Activated CD8-positive, alpha-beta T cell treated with anti-CD3 and anti-CD28 coated beads, Interleukin-2, amount 10 ng/mL, durations not matched to agents 7 days and 5 days (primary cell): ENCODE results near the gene TBX21. TPM values are rescaled to one million over a fixed set of nuclear protein-coding genes. Genes with fewer than 3 reads are reported as not detected.
"Not testable (repeated sequence)": the region's sequence is repeated elsewhere in the genome, so short reads cannot be mapped to it uniquely, and the experiment has no call there.

Source experiments
- ATAC-seq: fragments of 150-1000 bp; cut with Tn5 transposase; one replicate; pipeline ENCODE4 v1.10.0; 2021; ENCODE audit warnings: moderate library complexity
- CTCF ChIA-PET: fragments of 350-600 bp; sonication (Branson Sonifier 250); formaldehyde crosslinking; loops from one replicate; lab custom pipeline; 2021; ENCODE audit warnings: antibody characterized with exemption; lab: Charles Lee
- POLR2A ChIA-PET: fragments of 350-600 bp; sonication (Branson Sonifier 250); formaldehyde crosslinking; loops from one replicate; lab custom pipeline; 2021; ENCODE audit warnings: antibody characterized with exemption; lab: Charles Lee
- DNase-seq: peaks from one replicate; pipeline ENCODE4 v3.0.0-alpha.2; 2020
- H3K27ac Mint-ChIP-seq: one replicate; pipeline ENCODE4 v1.8.0; 2021; ENCODE audit warnings: mild to moderate bottlenecking, mixed read lengths
- H3K27me3 Mint-ChIP-seq: one replicate; pipeline ENCODE4 v1.8.0; 2021; ENCODE audit warnings: low read depth, mixed read lengths
- H3K36me3 Mint-ChIP-seq: one replicate; pipeline ENCODE4 v1.8.0; 2021; ENCODE audit warnings: low read depth, mixed read lengths
- H3K4me1 Mint-ChIP-seq: one replicate; pipeline ENCODE4 v1.8.0; 2021; ENCODE audit warnings: low read depth, mixed read lengths
- H3K4me3 Mint-ChIP-seq: one replicate; pipeline ENCODE4 v1.8.0; 2021; ENCODE audit warnings: mild to moderate bottlenecking, mixed read lengths
- H3K9me3 Mint-ChIP-seq: one replicate; pipeline ENCODE4 v1.8.0; 2022; ENCODE audit warnings: mixed read lengths; ENCODE audit not compliant: insufficient read depth
- total RNA-seq, 2 experiments: library from RNA; stranded (reverse); gene quantifications; one replicate each; pipeline ENCODE4 v1.2.3, GENCODE V29; 2021

The TBX21 gene
- total RNA-seq, 2 experiments from 2014 or later: 27.4 to 27.5 TPM

GRCh38 chr17:47733674-47734410 is 806 bp downstream of the TBX21 start:
- Mint-ChIP-seq H3K27me3 (no peaks in the 10 kb centered on the region), H3K36me3 (peaks cover 13% of the 10 kb centered on the region), H3K4me3 (peak overlapping the region; percentile 93), H3K4me1 (peaks cover 78% of the 10 kb centered on the region), H3K27ac (peak overlapping the region; percentile 90), H3K9me3 (no peaks in the 10 kb centered on the region)
- DNase-seq (peak; percentile 46), ATAC-seq (peak; percentile 25)
- ChIA-PET CTCF (interaction anchor here (0.8 to 24.5 kb wide), 11 partner anchors 8 to 237 kb away, joined by 3 to 474 read pairs (median 6); partner anchors contain the start of genes CDK5RAP3 and KPNB1), POLR2A (interaction anchor here (0.8 to 3.9 kb wide), 18 partner anchors 7 to 150 kb away, joined by 3 to 34 read pairs (median 6); partner anchors contain the start of gene KPNB1)

GRCh38 chr17:47735139-47735464 is 2.1 kb downstream of the TBX21 start:
- ChIA-PET CTCF (interaction anchor here (0.6 to 24.5 kb wide), 5 partner anchors 9 to 61 kb away, joined by 3 to 474 read pairs (median 4); no protein-coding TSS in a partner anchor), POLR2A (interaction anchor here (0.6 to 2.2 kb wide), 14 partner anchors 10 to 573 kb away, joined by 3 to 8 read pairs (median 4); partner anchors contain the start of gene KPNB1)
- Mint-ChIP-seq H3K27me3 (no peaks in the 10 kb centered on the region), H3K36me3 (peaks cover 17% of the 10 kb centered on the region), H3K9me3 (no peaks in the 10 kb centered on the region), H3K4me1 (peaks cover 72% of the 10 kb centered on the region), H3K4me3 (peak overlapping the region; percentile 93), H3K27ac (peak overlapping the region; percentile 90)
- ATAC-seq: no peak
- no peak for DNase-seq

- Mint-ChIP-seq H3K4me1 (peaks cover 72% of the 10 kb centered on the region), H3K27ac (peak overlapping the region; percentile 90), H3K27me3 (no peaks in the 10 kb centered on the region), H3K4me3 (peak overlapping the region; percentile 93), H3K9me3 (no peaks in the 10 kb centered on the region), H3K36me3 (peaks cover 17% of the 10 kb centered on the region)
- ATAC-seq (peak; percentile 7), DNase-seq (peak; percentile 42)
- CTCF ChIA-PET: interaction anchor here (0.6 to 24.5 kb wide), 6 partner anchors 9 to 61 kb away, joined by 3 to 474 read pairs (median 4); no protein-coding TSS in a partner anchor
- POLR2A ChIA-PET: interaction anchor here (0.5 to 2.2 kb wide), 8 partner anchors 16 to 156 kb away, joined by 3 to 8 read pairs (median 4); no protein-coding TSS in a partner anchor
Measured at GRCh38 chr17:47735536-47736011, 2.5 kb downstream of the TBX21 start.

- peak; percentile 25 for DNase-seq
- Mint-ChIP-seq H3K36me3 (peaks cover 24% of the 10 kb centered on the region), H3K9me3 (no peaks in the 10 kb centered on the region), H3K4me1 (peaks cover 72% of the 10 kb centered on the region), H3K4me3 (peak overlapping the region; percentile 93), H3K27me3 (no peaks in the 10 kb centered on the region), H3K27ac (peak overlapping the region; percentile 45)
- POLR2A ChIA-PET: interaction anchor here (0.6 to 2.2 kb wide), 3 partner anchors 18 to 58 kb away, joined by 3 to 8 read pairs (median 5); no protein-coding TSS in a partner anchor
- ATAC-seq: no peak
- CTCF ChIA-PET: interaction anchor here (0.6 to 24.5 kb wide), 6 partner anchors 20 to 122 kb away, joined by 3 to 474 read pairs (median 5); no protein-coding TSS in a partner anchor
Measured at GRCh38 chr17:47736501-47737495, 3.8 kb downstream of the TBX21 start.

GRCh38 chr17:47738178-47738577 is 5.1 kb downstream of the TBX21 start:
- no peak overlapping the region for H3K4me3 Mint-ChIP-seq
- ATAC-seq (no peak), DNase-seq (no peak)
- CTCF ChIA-PET: interaction anchor here (24.5 kb wide), 1 partner anchor 35 kb away, joined by 474 read pairs; no protein-coding TSS in a partner anchor
- H3K4me1 Mint-ChIP-seq: peaks cover 74% of the 10 kb centered on the region
- no peak overlapping the region for H3K27ac Mint-ChIP-seq
- no peaks in the 10 kb centered on the region for H3K27me3 Mint-ChIP-seq
- POLR2A ChIA-PET: interaction anchor here (0.7 kb wide), 1 partner anchor 54 kb away, joined by 3 read pairs; no protein-coding TSS in a partner anchor
- no peaks in the 10 kb centered on the region for H3K9me3 Mint-ChIP-seq
- H3K36me3 Mint-ChIP-seq: peaks cover 26% of the 10 kb centered on the region

GRCh38 chr17:47739150-47739549 is 6.1 kb downstream of the TBX21 start:
- Mint-ChIP-seq H3K4me3 (no peak overlapping the region), H3K27me3 (no peaks in the 10 kb centered on the region)

GRCh38 chr17:47739945-47740344 is 6.9 kb downstream of the TBX21 start:
- H3K4me3 Mint-ChIP-seq, DNase-seq, H3K27me3 Mint-ChIP-seq, H3K9me3 Mint-ChIP-seq, ATAC-seq, H3K27ac Mint-ChIP-seq: not testable (repeated sequence)
- ChIA-PET POLR2A (interaction anchor here (1.1 to 2.2 kb wide), 2 partner anchors 8 to 31 kb away, joined by 3 to 9 read pairs; partner anchors contain the start of gene TBX21), CTCF (interaction anchor here (24.5 kb wide), 1 partner anchor 37 kb away, joined by 474 read pairs; no protein-coding TSS in a partner anchor)
- Mint-ChIP-seq H3K4me1 (peaks cover 78% of the 10 kb centered on the region), H3K36me3 (peaks cover 37% of the 10 kb centered on the region)

More at GRCh38 chr17:47739150-47739549, 6.1 kb downstream of the TBX21 start:
- Mint-ChIP-seq H3K27ac (no peak overlapping the region), H3K36me3 (peaks cover 32% of the 10 kb centered on the region), H3K9me3 (no peaks in the 10 kb centered on the region), H3K4me1 (peaks cover 78% of the 10 kb centered on the region)
- ChIA-PET CTCF (interaction anchor here (24.5 kb wide), 1 partner anchor 36 kb away, joined by 474 read pairs; no protein-coding TSS in a partner anchor), POLR2A (no interaction called here)
- DNase-seq (no peak), ATAC-seq (no peak)

GRCh38 chr17:47741109-47741792 is 8.2 kb downstream of the TBX21 start:
- peaks cover 49% of the 10 kb centered on the region for H3K36me3 Mint-ChIP-seq
- POLR2A ChIA-PET: interaction anchor here (0.7 to 2.2 kb wide), 3 partner anchors 9 to 177 kb away, joined by 3 to 9 read pairs (median 7); partner anchors contain the start of gene TBX21
- peak; percentile 10 for ATAC-seq
- CTCF ChIA-PET: interaction anchor here (1.0 to 24.5 kb wide), 10 partner anchors 9 to 92 kb away, joined by 3 to 474 read pairs (median 6); partner anchors contain the start of genes KPNB1 and TBX21
- DNase-seq: peak; percentile 21
- H3K4me1 Mint-ChIP-seq: peaks cover 75% of the 10 kb centered on the region
- no peaks in the 10 kb centered on the region for H3K27me3 Mint-ChIP-seq
- no peaks in the 10 kb centered on the region for H3K9me3 Mint-ChIP-seq
- peak overlapping the region; percentile 15 for H3K4me3 Mint-ChIP-seq
- H3K27ac Mint-ChIP-seq: peak overlapping the region; percentile 44

GRCh38 chr17:47741793-47742145 is 8.7 kb downstream of the TBX21 start:
- H3K36me3 Mint-ChIP-seq: peaks cover 44% of the 10 kb centered on the region
- H3K4me1 Mint-ChIP-seq: peaks cover 69% of the 10 kb centered on the region
- no peaks in the 10 kb centered on the region for H3K27me3 Mint-ChIP-seq
- ChIA-PET CTCF (interaction anchor here (1.0 to 24.5 kb wide), 10 partner anchors 9 to 93 kb away, joined by 3 to 474 read pairs (median 6); partner anchors contain the start of genes KPNB1 and TBX21), POLR2A (interaction anchor here (0.7 to 2.2 kb wide), 3 partner anchors 10 to 177 kb away, joined by 3 to 9 read pairs (median 7); partner anchors contain the start of gene TBX21)
- peak overlapping the region; percentile 44 for H3K27ac Mint-ChIP-seq
- H3K9me3 Mint-ChIP-seq: no peaks in the 10 kb centered on the region
- no peak overlapping the region for H3K4me3 Mint-ChIP-seq
- DNase-seq (no peak), ATAC-seq (no peak)
